GM21381 (cell line): ENCODE data around the gene PBLD.

Experiments used
- ATAC-seq: cut with Tn5 transposase; IDR thresholded peaks from one replicate; pipeline ENCODE4 v1.9.1; 2021; ENCODE audit warnings: mild to moderate bottlenecking, moderate library complexity; ENCODE audit not compliant: unreplicated experiment

The PBLD gene

GRCh38 chr10:68332259-68333057 is at the start of gene PBLD:
TSS of gene PBLD (minus strand) at chr10:68332928. CDS start at chr10:68306844, 26,084 bp downstream.
- ATAC-seq = peak; percentile 29

- no peak for ATAC-seq
Measured at GRCh38 chr10:68371604-68372003, 38.9 kb upstream of the PBLD start.

- no peak for ATAC-seq
Measured at GRCh38 chr10:68367121-68367520, 34.4 kb upstream of the PBLD start.

- ATAC-seq = no peak
Measured at GRCh38 chr10:68366600-68366999, 33.9 kb upstream of the PBLD start.

- ATAC-seq = no peak
Measured at GRCh38 chr10:68365611-68366010, 32.9 kb upstream of the PBLD start.

- no peak for ATAC-seq
Measured at GRCh38 chr10:68364101-68364886, 31.6 kb upstream of the PBLD start.

- no peak for ATAC-seq
Measured at GRCh38 chr10:68362590-68362989, 29.9 kb upstream of the PBLD start.

- no peak for ATAC-seq
Measured at GRCh38 chr10:68359189-68359588, 26.5 kb upstream of the PBLD start.

- ATAC-seq = no peak
Measured at GRCh38 chr10:68353537-68353936, 20.8 kb upstream of the PBLD start.

- peak; percentile 48 for ATAC-seq
Measured at GRCh38 chr10:68348265-68348741, 15.6 kb upstream of the PBLD start.

- no peak for ATAC-seq
Measured at GRCh38 chr10:68346774-68347173, 14.0 kb upstream of the PBLD start.

- no peak for ATAC-seq
Measured at GRCh38 chr10:68345621-68346020, 12.9 kb upstream of the PBLD start.

- no peak for ATAC-seq
Measured at GRCh38 chr10:68342909-68343516, 10.3 kb upstream of the PBLD start.

GRCh38 chr10:68340358-68341080 is 7.8 kb upstream of the PBLD start:
- no peak for ATAC-seq

GRCh38 chr10:68336754-68337351 is 4.1 kb upstream of the PBLD start:
- ATAC-seq = no peak

- ATAC-seq = no peak
Measured at GRCh38 chr10:68334672-68335467, 2.1 kb upstream of the PBLD start.

GRCh38 chr10:68333440-68334431 is 1.0 kb upstream of the PBLD start:
- no peak for ATAC-seq

- ATAC-seq = no peak
Measured at GRCh38 chr10:68333058-68333395, 299 bp upstream of the PBLD start.
